CD4-positive, alpha-beta T cell (primary cell): ENCODE data around the gene DNAJC22. TPM values are rescaled to one million over a fixed set of nuclear protein-coding genes. Genes with fewer than 3 reads are reported as not detected.

ENCODE experiments used
- ATAC-seq: fragments of 200-7000 bp; cut with Tn5 transposase; one replicate; pipeline ENCODE4 v1.10.0; 2022; ENCODE audit warnings: mild to moderate bottlenecking; ENCODE audit not compliant: poor library complexity
- CTCF ChIA-PET: fragments of 350-600 bp; sonication (Branson Sonifier 250); formaldehyde crosslinking; loops from one replicate; lab custom pipeline; 2021; ENCODE audit warnings: antibody characterized with exemption, inconsistent platforms; lab: Charles Lee
- POLR2A ChIA-PET: fragments of 350-600 bp; sonication (Branson Sonifier 250); formaldehyde crosslinking; loops from one replicate; lab custom pipeline; 2021; ENCODE audit warnings: antibody characterized with exemption, inconsistent platforms; lab: Charles Lee
- DNase-seq, 14 experiments: peaks; one replicate each; pipeline ENCODE4 v3.0.0-alpha.2; 2013 to 2020; ENCODE audit warnings: mixed read lengths in 2 of 14
- H3K27ac ChIP-seq, 2 donors: one replicate each; pipeline versions ENCODE4 v1.5.1 to v1.7.0; 2013; ENCODE audit warnings: low read length in 2 of 2, low read depth in 1 of 2, mild to moderate bottlenecking in 1 of 2
- H3K27me3 ChIP-seq, 2 experiments: 1 replicate in 1 of 2; 2 replicates in 1 of 2; pipeline versions ENCODE4 v1.6.1 to v1.7.0; 2013; ENCODE audit warnings: low read length in 2 of 2, control low read depth in 1 of 2, mild to moderate bottlenecking in 1 of 2, moderate library complexity in 1 of 2; ENCODE audit not compliant: insufficient read depth in 2 of 2, control insufficient read depth in 1 of 2
- H3K36me3 ChIP-seq: one replicate; pipeline ENCODE4 v1.6.1; 2013; ENCODE audit warnings: low read length, control low read depth; ENCODE audit not compliant: insufficient read depth
- H3K4me1 ChIP-seq: one replicate; pipeline ENCODE4 v1.6.1; 2013; ENCODE audit warnings: low read length, control low read depth; ENCODE audit not compliant: insufficient read depth
- H3K4me3 ChIP-seq: one replicate; pipeline ENCODE4 v1.5.1; 2013; ENCODE audit warnings: mild to moderate bottlenecking, low read length, moderate library complexity
- H3K9me3 ChIP-seq, 2 experiments: 1 replicate in 1 of 2; 2 replicates in 1 of 2; pipeline versions ENCODE4 v1.6.1 to v1.7.0; 2013; ENCODE audit warnings: low read length in 2 of 2, mild to moderate bottlenecking in 2 of 2, control low read depth in 1 of 2, moderate library complexity in 1 of 2; ENCODE audit not compliant: control insufficient read depth in 1 of 2, insufficient read depth in 1 of 2
- H3K27ac Mint-ChIP-seq: one replicate; pipeline ENCODE4 v1.8.0; 2020; ENCODE audit warnings: mixed read lengths
- H3K27me3 Mint-ChIP-seq: one replicate; pipeline ENCODE4 v1.8.0; 2021; ENCODE audit warnings: mixed read lengths
- H3K36me3 Mint-ChIP-seq: one replicate; pipeline ENCODE4 v1.8.0; 2021; ENCODE audit warnings: low read depth, mixed read lengths
- H3K4me1 Mint-ChIP-seq: one replicate; pipeline ENCODE4 v1.8.0; 2021; ENCODE audit warnings: low read depth, mixed read lengths
- H3K4me3 Mint-ChIP-seq: one replicate; pipeline ENCODE4 v1.8.0; 2020; ENCODE audit warnings: mild to moderate bottlenecking, mixed read lengths
- H3K9me3 Mint-ChIP-seq: one replicate; pipeline ENCODE4 v1.8.0; 2020; ENCODE audit warnings: mixed read lengths
- intact Hi-C, 2 experiments: fragments of 100-400 bp; cut with DNase I in 1 of 2; cut with micrococcal nuclease in 1 of 2; formaldehyde crosslinking; loops; one replicate each; pipeline versions ENCODE4 v1.15.1 to v1.9.0; 2023 to 2025; cut with DNase I, micrococcal nuclease
- total RNA-seq, 174 experiments: library from RNA in 2 of 174; stranded (reverse) in 2 of 174; gene quantifications; one replicate each; pipeline ENCODE4 v1.2.3 and lab custom pipeline; 2021 to 2026
- TF ChIP-seq, protein P1 (sequence below): fragments of 200-600 bp; IDR thresholded peaks from one replicate; pipeline ENCODE4 v1.8.0; 2022; ENCODE audit warnings: antibody characterized with exemption, mild to moderate bottlenecking

Gene DNAJC22
- total RNA-seq, 2 experiments from 2014 or later = not detected

DNA sequence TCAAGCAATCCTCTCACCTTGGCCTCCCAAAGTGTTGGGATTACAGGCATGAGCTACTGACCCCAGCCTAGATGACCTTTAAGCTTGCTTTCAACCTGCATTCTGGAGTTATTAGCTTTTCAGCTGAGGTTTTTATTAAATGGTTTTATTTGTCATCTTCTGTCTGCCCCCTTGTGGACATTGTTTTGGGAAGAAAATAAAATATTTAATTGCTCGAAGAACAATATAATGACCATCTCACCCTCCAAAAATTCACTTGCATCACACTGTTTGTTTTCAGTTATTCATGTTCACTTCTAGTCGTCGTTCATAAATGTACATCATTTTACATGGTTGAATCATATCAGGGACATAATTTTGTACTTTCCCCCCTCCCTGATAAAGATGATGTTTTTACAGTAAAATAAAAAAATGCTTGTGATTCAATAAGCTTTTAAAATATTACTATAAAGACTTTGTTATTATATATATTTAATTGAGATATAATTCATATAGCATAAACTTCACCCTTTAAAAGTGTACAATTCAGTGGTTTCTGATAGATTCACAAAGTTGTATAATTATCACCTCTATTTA is 10.5 kb downstream of the DNAJC22 start:
- no peak overlapping the region for H3K27ac ChIP-seq
- CTCF ChIA-PET = interaction anchor here (0.5 to 3.6 kb wide), 10 partner anchors 9 to 223 kb away, joined by 3 to 85 read pairs (median 8); partner anchors contain the start of genes C1QL4, DNAJC22 and SPATS2
- peaks cover 3% of the 10 kb centered on the region for H3K4me1 ChIP-seq
- H3K9me3 Mint-ChIP-seq = no peaks in the 10 kb centered on the region
- peaks cover 18% of the 10 kb centered on the region in 2 experiments for H3K27me3 ChIP-seq
- H3K4me1 Mint-ChIP-seq = peaks cover 7% of the 10 kb centered on the region
- TF ChIP-seq, protein P1, sequence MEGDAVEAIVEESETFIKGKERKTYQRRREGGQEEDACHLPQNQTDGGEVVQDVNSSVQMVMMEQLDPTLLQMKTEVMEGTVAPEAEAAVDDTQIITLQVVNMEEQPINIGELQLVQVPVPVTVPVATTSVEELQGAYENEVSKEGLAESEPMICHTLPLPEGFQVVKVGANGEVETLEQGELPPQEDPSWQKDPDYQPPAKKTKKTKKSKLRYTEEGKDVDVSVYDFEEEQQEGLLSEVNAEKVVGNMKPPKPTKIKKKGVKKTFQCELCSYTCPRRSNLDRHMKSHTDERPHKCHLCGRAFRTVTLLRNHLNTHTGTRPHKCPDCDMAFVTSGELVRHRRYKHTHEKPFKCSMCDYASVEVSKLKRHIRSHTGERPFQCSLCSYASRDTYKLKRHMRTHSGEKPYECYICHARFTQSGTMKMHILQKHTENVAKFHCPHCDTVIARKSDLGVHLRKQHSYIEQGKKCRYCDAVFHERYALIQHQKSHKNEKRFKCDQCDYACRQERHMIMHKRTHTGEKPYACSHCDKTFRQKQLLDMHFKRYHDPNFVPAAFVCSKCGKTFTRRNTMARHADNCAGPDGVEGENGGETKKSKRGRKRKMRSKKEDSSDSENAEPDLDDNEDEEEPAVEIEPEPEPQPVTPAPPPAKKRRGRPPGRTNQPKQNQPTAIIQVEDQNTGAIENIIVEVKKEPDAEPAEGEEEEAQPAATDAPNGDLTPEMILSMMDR = peak; percentile 49
- intact Hi-C loops = loop anchor here in 1 of 2 experiments (5.0 kb wide), 1 partner anchor 265 kb away; the partner anchor contains the start of gene PRPF40B
- H3K27ac Mint-ChIP-seq = no peak overlapping the region
- no peak overlapping the region for H3K4me3 ChIP-seq
- ATAC-seq = no peak
- H3K27me3 Mint-ChIP-seq = peaks cover 39% of the 10 kb centered on the region
- H3K36me3 ChIP-seq = no peaks in the 10 kb centered on the region
- H3K36me3 Mint-ChIP-seq = no peaks in the 10 kb centered on the region
- H3K9me3 ChIP-seq = no peaks in the 10 kb centered on the region
- POLR2A ChIA-PET = interaction anchor here (3.7 kb wide), 1 partner anchor 10 kb away, joined by 24 read pairs; the partner anchor contains the start of gene SPATS2
- peak in 3 of 14 experiments; percentile 35 to 48 (median 45) for DNase-seq
- H3K4me3 Mint-ChIP-seq = no peak overlapping the region

DNA sequence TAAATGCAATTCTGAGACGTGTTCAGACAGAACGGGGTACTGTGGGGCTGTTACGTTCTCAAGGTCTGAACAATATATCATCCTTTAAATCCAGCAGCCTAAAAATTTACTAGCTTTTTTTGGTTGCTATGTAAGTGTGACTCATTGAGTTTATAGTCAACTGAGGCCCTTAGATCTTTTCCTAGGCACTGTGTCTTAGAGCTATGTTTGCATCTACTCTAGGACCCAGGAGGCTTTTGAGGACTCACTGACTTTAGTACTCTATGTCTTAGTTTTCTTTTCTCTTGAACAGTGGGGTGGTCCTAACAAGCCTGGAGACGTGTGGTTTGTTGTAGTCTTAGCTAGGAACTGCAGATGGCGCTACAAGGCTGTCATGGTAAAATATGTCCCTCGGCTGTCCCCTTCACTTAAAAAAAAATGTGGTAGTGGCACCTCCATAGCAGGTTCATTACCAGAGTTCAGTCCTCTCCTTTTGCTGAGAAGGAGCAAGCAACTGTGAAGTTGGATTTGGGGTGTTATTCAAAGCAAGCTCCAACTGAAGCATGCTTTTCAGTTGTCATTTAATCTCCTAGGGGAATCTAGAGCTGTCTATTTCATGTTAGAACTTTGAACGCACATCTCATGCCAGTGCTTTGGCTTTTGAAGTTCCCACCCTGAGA is 11.9 kb downstream of the DNAJC22 start:
- H3K36me3 ChIP-seq = no peaks in the 10 kb centered on the region
- no peak overlapping the region for H3K27ac ChIP-seq
- peaks cover 7% of the 10 kb centered on the region for H3K4me1 Mint-ChIP-seq
- peak overlapping the region; percentile 34 for H3K4me3 Mint-ChIP-seq
- no peaks in the 10 kb centered on the region for H3K9me3 ChIP-seq
- POLR2A ChIA-PET = interaction anchor here (1.0 to 3.7 kb wide), 6 partner anchors 8 to 222 kb away, joined by 3 to 24 read pairs (median 4); partner anchors contain the start of genes DNAJC22 and SPATS2
- ATAC-seq (peak; percentile 96), DNase-seq (peak in 8 of 14 experiments; percentile 31 to 86 (median 62))
- CTCF ChIA-PET = interaction anchor here (0.6 to 3.6 kb wide), 24 partner anchors 8 to 278 kb away, joined by 3 to 85 read pairs (median 5); partner anchors contain the start of genes DNAJC22, KCNH3, SPATS2 and TROAP
- H3K36me3 Mint-ChIP-seq = no peaks in the 10 kb centered on the region
- H3K27ac Mint-ChIP-seq = no peak overlapping the region
- no peak overlapping the region for H3K4me3 ChIP-seq
- H3K4me1 ChIP-seq = peaks cover 3% of the 10 kb centered on the region
- no peaks in the 10 kb centered on the region for H3K9me3 Mint-ChIP-seq
- peaks cover 9 to 12% of the 10 kb centered on the region in 2 experiments for H3K27me3 ChIP-seq
- TF ChIP-seq, protein P1 = peak; percentile 78
- intact Hi-C loops = loop anchor here (1.0 to 5.0 kb wide), 6 partner anchors 156 to 264 kb away; partner anchors contain the start of gene PRPF40B (in 1 of the 2)
- peaks cover 29% of the 10 kb centered on the region for H3K27me3 Mint-ChIP-seq

DNA sequence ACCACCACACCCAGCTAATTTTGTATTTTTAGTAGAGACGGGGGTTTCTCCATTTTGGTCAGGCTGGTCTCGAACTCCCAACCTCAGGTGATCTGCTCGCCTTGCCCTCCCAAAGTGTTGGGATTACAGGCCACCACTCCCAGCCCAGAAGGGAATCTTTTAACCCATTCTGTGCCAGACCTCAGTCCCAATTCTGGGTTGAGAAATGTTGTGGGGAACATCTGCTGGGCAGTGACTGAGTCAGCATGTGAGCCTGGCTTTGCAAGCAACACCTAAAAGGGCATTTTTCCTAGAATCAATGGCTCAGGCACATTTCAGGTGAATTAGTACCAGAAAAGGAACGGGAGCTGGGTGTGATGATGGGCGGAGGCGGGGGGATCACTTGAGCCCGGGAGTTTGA is 13.0 kb downstream of the DNAJC22 start:
- intact Hi-C loops = loop anchor here in 1 of 2 experiments (1.0 to 10.0 kb wide), 3 partner anchors 222 to 345 kb away; partner anchors contain the start of genes FMNL3 and PRPF40B
- no peak overlapping the region for H3K4me3 Mint-ChIP-seq
- no peaks in the 10 kb centered on the region for H3K9me3 ChIP-seq
- no peak overlapping the region for H3K4me3 ChIP-seq
- H3K27ac ChIP-seq = no peak overlapping the region
- peaks cover 22% of the 10 kb centered on the region for H3K27me3 Mint-ChIP-seq
- H3K4me1 ChIP-seq = peaks cover 3% of the 10 kb centered on the region
- DNase-seq (no peak), ATAC-seq (no peak)
- TF ChIP-seq, protein P1 = no peak
- H3K4me1 Mint-ChIP-seq = peaks cover 7% of the 10 kb centered on the region
- no peaks in the 10 kb centered on the region for H3K36me3 Mint-ChIP-seq
- no peak overlapping the region for H3K27ac Mint-ChIP-seq
- no peaks in the 10 kb centered on the region for H3K9me3 Mint-ChIP-seq
- POLR2A ChIA-PET = interaction anchor here (1.8 to 3.7 kb wide), 2 partner anchors 7 to 155 kb away, joined by 19 to 24 read pairs; partner anchors contain the start of gene SPATS2
- CTCF ChIA-PET = interaction anchor here (2.4 to 3.6 kb wide), 4 partner anchors 13 to 220 kb away, joined by 12 to 85 read pairs (median 34); partner anchors contain the start of gene DNAJC22
- H3K36me3 ChIP-seq = no peaks in the 10 kb centered on the region
- peaks cover 0 to 7% of the 10 kb centered on the region in 2 experiments for H3K27me3 ChIP-seq
